HepG2 (cell line): ENCODE data around the gene CASKIN1. TPM values are rescaled to one million over a fixed set of nuclear protein-coding genes. Genes with fewer than 3 reads are reported as not detected.

ENCODE experiments used
- ATAC-seq: fragments of 200-7000 bp; cut with Tn5 transposase; 3 replicates; pipeline ENCODE4 v1.9.1; 2020; ENCODE audit warnings: mild to moderate bottlenecking, moderate library complexity
- BruUV-seq: library from RNA; stranded (reverse); fragments of 400-500 nt; replicated peaks from 2 replicates; lab custom pipeline; 2021; lab: Mats Ljungman, UMichigan
- CTCF ChIA-PET: fragments of 300-600 bp; formaldehyde crosslinking; extraction: SDS; loops from one replicate; lab custom pipeline; 2021; ENCODE audit warnings: low total read pairs, inconsistent platforms, low intra/inter-chr PET ratio; lab: Yijun Ruan, JAX
- POLR2A ChIA-PET: fragments of 350-600 bp; sonication (Branson Sonifier 250); formaldehyde crosslinking; loops from one replicate; lab custom pipeline; 2020; ENCODE audit warnings: antibody characterized with exemption, inconsistent platforms; lab: Yijun Ruan, JAX
- DNase-seq: peaks from one replicate; pipeline ENCODE4 v3.0.0-alpha.2; 2015; ENCODE audit warnings: low spot score
- FAIRE-seq: peaks from 3 replicates; lab custom pipeline; 2011; peaks lifted over from hg19 to GRCh38; lab: Jason Lieb, UNC
- H2AFZ ChIP-seq: one replicate; pipeline ENCODE4 v1.6.1; 2011; ENCODE audit warnings: low read length, inconsistent platforms
- H3K27ac ChIP-seq: fragments of 300-600 bp; 3 replicates; pipeline ENCODE4 v1.8.0; 2011; ENCODE audit warnings: mixed run types, mild to moderate bottlenecking, mixed read lengths, low read length, inconsistent platforms; ENCODE audit not compliant: insufficient read depth; ENCODE audit errors: extremely low read length
- H3K27me3 ChIP-seq, 2 experiments: fragments of 200-600 bp in 1 of 2; 2 replicates in 1 of 2; 3 replicates in 1 of 2; pipeline versions ENCODE4 v1.6.0 to v1.8.0; 2011; ENCODE audit warnings: low read length in 2 of 2, mild to moderate bottlenecking in 2 of 2, moderate library complexity in 2 of 2, inconsistent platforms in 1 of 2; ENCODE audit not compliant: insufficient read depth in 2 of 2, control insufficient read depth in 1 of 2
- H3K36me3 ChIP-seq, 2 experiments: fragments of 200-600 bp in 1 of 2; replicated peaks in 1 of 2; 2 replicates in 1 of 2; 3 replicates in 1 of 2; pipeline versions ENCODE4 v1.5.1 to v1.8.0; 2011; ENCODE audit warnings: low read length in 2 of 2, inconsistent platforms in 1 of 2; ENCODE audit not compliant: insufficient read depth in 2 of 2, control insufficient read depth in 1 of 2
- H3K4me1 ChIP-seq: 2 replicates; pipeline ENCODE4 v1.5.1; 2012; ENCODE audit warnings: low read length, inconsistent platforms; ENCODE audit not compliant: insufficient read depth
- H3K4me2 ChIP-seq: 2 replicates; pipeline ENCODE4 v1.6.0; 2011; ENCODE audit warnings: low read depth, low read length, inconsistent platforms
- H3K4me3 ChIP-seq, 3 experiments: fragments of 200-600 bp in 1 of 3; sonication (generic), shearing (Covaris generic) in 1 of 3; replicated peaks in 1 of 3; 2 replicates each; pipeline ENCODE4 v1.5.1; 2011 to 2016; ENCODE audit warnings: low read length in 3 of 3, inconsistent platforms in 2 of 3, low read depth in 2 of 3, mild to moderate bottlenecking in 2 of 3, control low read depth in 1 of 3, mixed read lengths in 1 of 3; ENCODE audit not compliant: insufficient read depth in 1 of 3
- H3K79me2 ChIP-seq: one replicate; pipeline ENCODE4 v1.6.1; 2011; ENCODE audit warnings: low read length, inconsistent platforms; ENCODE audit not compliant: insufficient read depth
- H3K9ac ChIP-seq: 2 replicates; pipeline ENCODE4 v1.6.0; 2011; ENCODE audit warnings: mild to moderate bottlenecking, low read depth, low read length, inconsistent platforms; ENCODE audit not compliant: insufficient read depth
- H3K9me3 ChIP-seq: 2 replicates; pipeline ENCODE4 v1.5.1; 2012; ENCODE audit warnings: mild to moderate bottlenecking, low read length
- H4K20me1 ChIP-seq: 2 replicates; pipeline ENCODE4 v1.6.0; 2011; ENCODE audit warnings: inconsistent platforms, mild to moderate bottlenecking, low read length, moderate library complexity; ENCODE audit not compliant: insufficient read depth
- AGO2 ChIP-seq: fragments of 200-400 bp; formaldehyde crosslinking; optimal IDR thresholded peaks from 2 replicates; pipeline ENCODE3; 2017; ENCODE audit warnings: mild to moderate bottlenecking, low read depth, low read length, moderate library complexity
- HOXA3 ChIP-seq: sonication (generic); formaldehyde crosslinking; IDR thresholded peaks from 2 replicates; pipeline ENCODE4 v1.5.0; 2020; ENCODE audit warnings: missing genetic modification reagents
- RBAK ChIP-seq: sonication (generic); formaldehyde crosslinking; IDR thresholded peaks from 2 replicates; pipeline ENCODE4 v1.5.1; 2020; ENCODE audit warnings: mild to moderate bottlenecking, missing genetic modification reagents
- RFX5 ChIP-seq: IDR thresholded peaks from 2 replicates; pipeline ENCODE4 v1.6.1; 2011; ENCODE audit warnings: low read depth, low read length, improper control_type of control experiment
- SIN3A ChIP-seq: IDR thresholded peaks from 2 replicates; pipeline ENCODE4 v1.6.1; 2011; ENCODE audit warnings: low read depth, mild to moderate bottlenecking, control low read depth, low read length, borderline replicate concordance
- SOX6 ChIP-seq, 2 experiments: fragments of 450-650 bp in 1 of 2; sonication (generic) in 1 of 2; formaldehyde crosslinking in 1 of 2; IDR thresholded peaks; 2 replicates each; pipeline versions ENCODE4 v1.4.0 to v1.6.1; 2017 to 2020; ENCODE audit warnings: antibody characterized with exemption in 1 of 2, mild to moderate bottlenecking in 1 of 2, missing genetic modification reagents in 1 of 2
- TOPORS ChIP-seq: sonication (generic); formaldehyde crosslinking; IDR thresholded peaks from 2 replicates; pipeline ENCODE4 v1.8.0; 2023; ENCODE audit warnings: mild to moderate bottlenecking, missing genetic modification reagents
- YEATS4 ChIP-seq: sonication (generic); formaldehyde crosslinking; IDR thresholded peaks from 2 replicates; pipeline ENCODE4 v1.4.0; 2020; ENCODE audit warnings: missing genetic modification reagents, borderline replicate concordance
- ZNF350 ChIP-seq: sonication (generic); formaldehyde crosslinking; IDR thresholded peaks from 2 replicates; pipeline ENCODE4 v1.4.0; 2020; ENCODE audit warnings: mild to moderate bottlenecking, low read depth, missing genetic modification reagents, borderline replicate concordance
- ZNF496 ChIP-seq: sonication (generic); formaldehyde crosslinking; IDR thresholded peaks from 2 replicates; pipeline ENCODE4 v1.8.1; 2023; ENCODE audit warnings: mild to moderate bottlenecking, moderate library complexity, missing genetic modification reagents; ENCODE audit not compliant: insufficient replicate concordance
- ZNF644 ChIP-seq: IDR thresholded peaks from 2 replicates; pipeline ENCODE4 v1.6.1; 2016; ENCODE audit warnings: low read depth
- WGBS: methylation state at CpG from one replicate; pipeline ENCODE4 v1.1.6; 2017; ENCODE audit warnings: low lambda C conversion rate; 5-methylcytosine and 5-hydroxymethylcytosine counted together
- in situ Hi-C: cut with HindIII; loops from 2 replicates; pipeline ENCODE4 v1.10.0; 2017; ENCODE audit warnings: low pct_unique_long_range_greater_than_20kb; ENCODE audit not compliant: extremely low pct_ligation_motif_present
- intact Hi-C: fragments of 100-400 bp; cut with micrococcal nuclease; formaldehyde crosslinking; loops from one replicate; pipeline ENCODE4 v1.10.0; 2022; ENCODE audit not compliant: unreplicated experiment
- polyA plus RNA-seq, 8 experiments: library from polyadenylated mRNA; depleted of rRNA in 3 of 8; stranded (reverse) in 7 of 8; unstranded in 1 of 8; fragments of >200 nt; fragmentation: Illumina TruSeq in 4 of 8; extraction: Trizol in 4 of 8; gene quantifications; 2 replicates each; pipeline versions ENCODE4 v1.2.1 to v1.2.3, GENCODE V29; 2011 to 2016; ENCODE audit warnings: low read depth in 4 of 8, missing spikeins in 1 of 8, mixed read lengths in 1 of 8; ENCODE audit not compliant: insufficient read depth in 1 of 8
- total RNA-seq, 5 experiments: library from RNA; depleted of rRNA; stranded (reverse); fragments of >200 nt; fragmentation: Illumina TruSeq; extraction: Trizol; gene quantifications; 2 replicates each; pipeline ENCODE4 v1.2.3, GENCODE V29; 2016; ENCODE audit warnings: low read depth in 1 of 5
- TF ChIP-seq, protein P1 (sequence below): sonication (generic); formaldehyde crosslinking; IDR thresholded peaks from 2 replicates; pipeline ENCODE4 v1.5.1; 2020; ENCODE audit warnings: missing genetic modification reagents, mild to moderate bottlenecking, borderline replicate concordance
- TF ChIP-seq, protein P2 (sequence below): IDR thresholded peaks from 2 replicates; pipeline ENCODE4 v1.6.1; 2016; ENCODE audit warnings: low read depth, control low read depth
- TF ChIP-seq, protein P3 (sequence below): sonication (generic); formaldehyde crosslinking; IDR thresholded peaks from 2 replicates; pipeline ENCODE4 v1.4.0; 2020; ENCODE audit warnings: missing genetic modification reagents; ENCODE audit errors: not compliant biosample characterization
- TF ChIP-seq, protein P4 (sequence below): sonication (generic); formaldehyde crosslinking; IDR thresholded peaks from 2 replicates; pipeline ENCODE4 v1.4.0; 2020; ENCODE audit warnings: low read depth, mild to moderate bottlenecking, missing genetic modification reagents

CASKIN1 gene
- total and polyA plus RNA-seq, 2 of the 13 experiments (the other 11 are each of a cell fraction or from before 2014, with no cell fraction given) = 1.2 to 2.2 TPM

DNA sequence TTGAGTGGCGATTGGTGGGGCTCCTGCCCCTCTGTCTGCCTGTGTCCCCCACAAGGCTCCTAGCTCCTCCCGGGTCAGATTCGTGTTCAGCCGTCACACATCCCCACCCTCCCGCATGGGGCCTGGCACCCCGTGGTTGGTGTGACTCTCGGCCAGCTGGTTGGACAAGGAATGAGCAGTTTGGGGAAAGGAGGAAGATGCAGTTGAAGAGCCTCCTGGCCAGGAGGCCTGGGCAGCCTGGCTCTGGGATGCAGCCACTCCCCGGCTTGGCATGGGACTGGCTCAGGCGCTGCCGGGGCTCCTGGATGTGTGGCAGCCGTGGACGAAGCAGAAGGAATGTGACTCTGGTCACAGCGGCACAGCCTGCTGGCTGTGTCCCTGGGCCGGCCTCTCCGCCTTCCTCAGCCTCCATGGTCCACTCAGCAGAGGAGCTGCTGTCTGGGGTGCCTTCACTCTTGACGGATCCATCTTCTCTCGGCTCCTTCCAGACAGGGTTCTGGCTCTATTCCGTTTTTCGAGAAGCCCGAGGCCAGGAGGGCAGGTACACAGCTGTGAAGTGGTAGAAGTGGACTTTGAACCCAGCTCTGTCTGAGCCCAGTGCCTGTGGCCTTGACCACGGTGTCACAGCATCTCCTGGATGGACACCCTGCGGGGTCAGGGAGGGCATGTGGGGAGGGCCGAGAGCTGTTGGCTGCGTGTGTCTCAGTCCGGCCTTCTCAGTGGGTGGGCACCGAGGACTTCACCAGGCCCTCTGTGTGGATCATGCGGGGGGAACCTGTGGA lies 38.7 kb downstream of the CASKIN1 start (continued):
- TF ChIP-seq, protein P1, sequence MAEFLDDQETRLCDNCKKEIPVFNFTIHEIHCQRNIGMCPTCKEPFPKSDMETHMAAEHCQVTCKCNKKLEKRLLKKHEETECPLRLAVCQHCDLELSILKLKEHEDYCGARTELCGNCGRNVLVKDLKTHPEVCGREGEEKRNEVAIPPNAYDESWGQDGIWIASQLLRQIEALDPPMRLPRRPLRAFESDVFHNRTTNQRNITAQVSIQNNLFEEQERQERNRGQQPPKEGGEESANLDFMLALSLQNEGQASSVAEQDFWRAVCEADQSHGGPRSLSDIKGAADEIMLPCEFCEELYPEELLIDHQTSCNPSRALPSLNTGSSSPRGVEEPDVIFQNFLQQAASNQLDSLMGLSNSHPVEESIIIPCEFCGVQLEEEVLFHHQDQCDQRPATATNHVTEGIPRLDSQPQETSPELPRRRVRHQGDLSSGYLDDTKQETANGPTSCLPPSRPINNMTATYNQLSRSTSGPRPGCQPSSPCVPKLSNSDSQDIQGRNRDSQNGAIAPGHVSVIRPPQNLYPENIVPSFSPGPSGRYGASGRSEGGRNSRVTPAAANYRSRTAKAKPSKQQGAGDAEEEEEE = peak; percentile 32; the same call in 1 of the 2 replicates
- TF ChIP-seq RFX5 = no peak
- 0 out of 2 replicates have a peak, but pooled peaks have one; percentile 26 for TF ChIP-seq TOPORS
- TF ChIP-seq, all 625 proteins: peak for 213

DNA sequence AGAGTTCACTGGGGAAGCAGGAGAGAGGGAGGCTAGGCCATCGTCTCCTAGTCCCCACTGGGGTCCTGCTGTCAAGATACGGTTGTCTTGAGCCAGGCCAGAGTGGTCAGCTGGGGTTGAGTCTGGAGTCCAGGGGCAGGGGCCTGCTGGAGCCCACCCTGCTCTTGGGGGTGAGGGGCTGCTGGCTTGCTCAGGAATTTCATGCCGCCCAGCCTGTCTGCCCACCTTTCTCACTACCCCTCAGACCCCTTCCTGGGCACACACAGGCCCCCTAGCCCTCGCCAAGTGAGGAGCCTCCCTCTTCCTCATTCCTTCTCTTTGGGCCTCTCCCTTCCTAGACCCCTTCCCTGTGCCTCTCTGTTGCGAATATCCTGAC lies 39.6 kb downstream of the CASKIN1 start:
- peaks cover 63% of the 10 kb centered on the region for H4K20me1 ChIP-seq
- H3K9me3 ChIP-seq = no peaks in the 10 kb centered on the region
- H3K27ac ChIP-seq = peak overlapping the region; percentile 61
- H3K36me3 ChIP-seq = peaks cover 0 to 7% of the 10 kb centered on the region in 2 experiments
- in situ Hi-C loops (no loop called here), intact Hi-C loops (no loop called here)
- ATAC-seq (no peak), FAIRE-seq (no peak), DNase-seq (no peak)
- 52% methylated on average over 4 of the region's 5 CpGs for whole genome bisulfite sequencing
- CTCF ChIA-PET = no interaction called here
- H3K79me2 ChIP-seq = peaks cover 68% of the 10 kb centered on the region
- H2AFZ ChIP-seq = no peak overlapping the region
- POLR2A ChIA-PET = interaction anchor here (1.0 to 6.6 kb wide), 9 partner anchors 9 to 216 kb away, joined by 3 to 79 read pairs (median 8); partner anchors contain the start of genes ECI1, RAB26 and RPS2
- peak overlapping the region; percentile 91 to 98 (median 95) for H3K4me3 ChIP-seq
- H3K9ac ChIP-seq = peak overlapping the region; percentile 84
- H3K4me2 ChIP-seq = peak overlapping the region; percentile 95
- H3K4me1 ChIP-seq = peaks cover 74% of the 10 kb centered on the region
- no peaks in the 10 kb centered on the region; a peak in 1 of 5 replicates for H3K27me3 ChIP-seq
- no TSS peak for BruUV-seq
- TF ChIP-seq HOXA3 (CRISPR knock-in tag) = peak; percentile 32; the same call in 1 of the 2 replicates
- TF ChIP-seq, protein P2, sequence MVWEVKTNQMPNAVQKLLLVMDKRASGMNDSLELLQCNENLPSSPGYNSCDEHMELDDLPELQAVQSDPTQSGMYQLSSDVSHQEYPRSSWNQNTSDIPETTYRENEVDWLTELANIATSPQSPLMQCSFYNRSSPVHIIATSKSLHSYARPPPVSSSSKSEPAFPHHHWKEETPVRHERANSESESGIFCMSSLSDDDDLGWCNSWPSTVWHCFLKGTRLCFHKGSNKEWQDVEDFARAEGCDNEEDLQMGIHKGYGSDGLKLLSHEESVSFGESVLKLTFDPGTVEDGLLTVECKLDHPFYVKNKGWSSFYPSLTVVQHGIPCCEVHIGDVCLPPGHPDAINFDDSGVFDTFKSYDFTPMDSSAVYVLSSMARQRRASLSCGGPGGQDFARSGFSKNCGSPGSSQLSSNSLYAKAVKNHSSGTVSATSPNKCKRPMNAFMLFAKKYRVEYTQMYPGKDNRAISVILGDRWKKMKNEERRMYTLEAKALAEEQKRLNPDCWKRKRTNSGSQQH = no peak
- TF ChIP-seq, protein P3, sequence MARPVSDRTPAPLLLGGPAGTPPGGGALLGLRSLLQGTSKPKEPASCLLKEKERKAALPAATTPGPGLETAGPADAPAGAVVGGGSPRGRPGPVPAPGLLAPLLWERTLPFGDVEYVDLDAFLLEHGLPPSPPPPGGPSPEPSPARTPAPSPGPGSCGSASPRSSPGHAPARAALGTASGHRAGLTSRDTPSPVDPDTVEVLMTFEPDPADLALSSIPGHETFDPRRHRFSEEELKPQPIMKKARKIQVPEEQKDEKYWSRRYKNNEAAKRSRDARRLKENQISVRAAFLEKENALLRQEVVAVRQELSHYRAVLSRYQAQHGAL = no peak
- TF ChIP-seq ZNF644 = no peak
- TF ChIP-seq AGO2 = peak; percentile 2
- TF ChIP-seq, protein P4, sequence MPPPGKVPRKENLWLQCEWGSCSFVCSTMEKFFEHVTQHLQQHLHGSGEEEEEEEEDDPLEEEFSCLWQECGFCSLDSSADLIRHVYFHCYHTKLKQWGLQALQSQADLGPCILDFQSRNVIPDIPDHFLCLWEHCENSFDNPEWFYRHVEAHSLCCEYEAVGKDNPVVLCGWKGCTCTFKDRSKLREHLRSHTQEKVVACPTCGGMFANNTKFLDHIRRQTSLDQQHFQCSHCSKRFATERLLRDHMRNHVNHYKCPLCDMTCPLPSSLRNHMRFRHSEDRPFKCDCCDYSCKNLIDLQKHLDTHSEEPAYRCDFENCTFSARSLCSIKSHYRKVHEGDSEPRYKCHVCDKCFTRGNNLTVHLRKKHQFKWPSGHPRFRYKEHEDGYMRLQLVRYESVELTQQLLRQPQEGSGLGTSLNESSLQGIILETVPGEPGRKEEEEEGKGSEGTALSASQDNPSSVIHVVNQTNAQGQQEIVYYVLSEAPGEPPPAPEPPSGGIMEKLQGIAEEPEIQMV (CRISPR knock-in tag) = peak; percentile 25; the same call in 1 of the 2 replicates
- no peak for TF ChIP-seq SOX6 (IDR thresholded peaks at IDR 0.05)
- TF ChIP-seq SOX6 (CRISPR knock-in tag; IDR thresholded peaks at IDR 0.05) = no peak
- TF ChIP-seq RBAK (CRISPR knock-in tag) = no peak
- no peak for TF ChIP-seq ZNF496
- TF ChIP-seq YEATS4 (CRISPR knock-in tag) = 0 out of 2 replicates have a peak, but pooled peaks have one; percentile 31
- TF ChIP-seq SIN3A = 0 out of 2 replicates have a peak, but pooled peaks have one; percentile 3
- TF ChIP-seq ZNF350 (CRISPR knock-in tag) = 0 out of 2 replicates have a peak, but pooled peaks have one; percentile 9
